NCI-H128 (cell line): ENCODE measurements around the gene SESTD1.
"Not testable (repeated sequence)": the region's sequence is repeated elsewhere in the genome, so short reads cannot be mapped to it uniquely, and the experiment has no call there.

Experiments
- DNase-seq: peaks from one replicate; lab custom pipeline; 2025; ENCODE audit not compliant: unreplicated experiment; lab: John Stamatoyannopoulos, UW

The SESTD1 gene

GRCh38 chr2:179239838-179240237 lies 24.8 kb downstream of the SESTD1 start:
- no peak for DNase-seq

GRCh38 chr2:179239195-179239594 lies 25.4 kb downstream of the SESTD1 start:
- DNase-seq = no peak

- no peak for DNase-seq
Measured at GRCh38 chr2:179238027-179238426, 26.6 kb downstream of the SESTD1 start.

DNA sequence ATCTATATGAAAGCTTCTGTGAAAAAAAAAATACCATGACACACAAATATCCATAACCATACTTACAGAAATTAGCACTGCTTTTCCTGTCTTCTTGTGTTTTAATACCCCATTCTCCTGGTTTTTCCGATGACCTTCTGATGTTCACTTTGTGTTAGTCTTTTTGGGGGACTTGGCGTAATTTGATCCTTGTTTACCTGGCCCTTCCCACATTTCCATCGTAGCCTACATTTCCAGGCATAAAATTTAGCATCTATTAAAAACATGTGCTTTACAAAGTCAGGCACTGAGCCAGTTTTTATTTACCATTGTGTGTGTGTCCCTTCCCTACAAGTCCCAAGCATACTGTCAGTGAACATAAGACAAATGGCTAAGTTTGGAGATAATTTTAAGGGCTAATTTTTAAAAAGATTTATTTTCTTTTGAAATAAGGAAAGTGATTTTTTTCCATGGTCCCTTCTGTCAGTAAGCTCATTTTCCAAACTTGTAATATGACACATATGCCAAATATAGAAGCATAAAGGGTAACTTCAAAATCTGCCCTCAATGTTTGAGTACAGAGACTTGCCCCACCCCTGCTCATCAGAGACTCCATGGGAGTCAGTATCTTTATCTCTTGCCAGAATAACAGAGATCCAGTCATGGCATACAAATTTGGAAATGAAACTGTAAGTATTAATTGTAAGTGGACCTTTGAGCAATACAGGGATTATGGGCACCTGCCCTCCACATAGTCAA lies 27.3 kb downstream of the SESTD1 start:
- DNase-seq = no peak

- DNase-seq = no peak
Measured at GRCh38 chr2:179235463-179236108, 29.0 kb downstream of the SESTD1 start.

- DNase-seq = no peak
Measured at GRCh38 chr2:179234658-179235240, 29.9 kb downstream of the SESTD1 start.

DNA sequence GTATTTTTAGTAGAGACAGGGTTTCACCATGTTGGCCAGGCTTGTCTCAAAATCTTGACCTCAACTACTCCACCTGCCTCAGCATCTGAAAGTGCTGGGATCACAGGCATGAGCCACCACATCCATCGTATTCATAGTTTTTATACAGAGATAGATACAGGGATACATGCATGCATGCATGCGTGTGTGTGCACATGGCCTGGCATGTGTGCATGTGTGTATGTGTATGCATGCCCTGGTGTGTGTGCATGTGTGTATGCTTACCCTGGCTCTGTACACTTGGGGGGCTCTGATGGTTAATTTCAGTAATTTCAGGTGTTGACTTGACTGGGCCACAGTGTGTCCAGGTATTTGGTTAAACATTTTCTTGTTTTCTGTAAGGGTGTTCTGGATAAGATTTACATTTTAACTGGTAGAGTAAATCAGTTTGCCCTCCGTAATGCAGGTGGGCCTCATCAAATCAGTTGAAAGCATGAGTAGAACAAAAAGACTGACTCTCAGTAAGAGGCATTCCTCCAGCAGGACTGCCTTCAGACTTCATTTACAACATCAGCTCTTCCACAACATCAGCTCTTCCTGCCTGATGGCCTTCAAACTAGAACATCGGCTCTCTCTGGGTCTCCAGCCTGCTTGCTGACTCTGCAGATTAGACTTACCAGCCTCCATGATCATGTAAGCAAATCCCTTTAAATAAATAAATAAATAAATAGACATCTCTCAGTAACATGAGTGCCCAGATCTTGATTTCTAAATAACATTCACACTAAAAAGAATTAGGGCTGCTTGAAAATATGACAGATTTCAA lies 30.8 kb downstream of the SESTD1 start:
- DNase-seq = no peak

DNA sequence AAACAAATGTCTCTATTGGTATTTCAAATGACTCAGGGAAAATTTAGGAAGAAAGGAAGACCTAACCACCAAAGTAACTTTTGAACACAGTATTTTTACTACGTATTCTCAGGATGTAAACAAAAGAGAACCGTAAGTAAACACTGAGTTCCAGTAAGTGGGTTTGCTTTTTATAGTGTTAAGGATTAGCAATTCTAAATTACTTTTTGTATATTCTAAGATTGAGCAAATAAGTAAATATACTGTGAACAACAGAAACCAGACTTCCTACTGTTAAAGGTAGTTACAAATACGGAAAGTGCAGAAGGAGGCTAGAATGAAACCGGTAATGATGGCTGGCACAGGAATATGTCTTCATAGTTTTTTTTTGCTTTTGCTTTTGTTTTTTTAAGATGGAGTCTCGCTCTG lies 31.5 kb downstream of the SESTD1 start:
- DNase-seq = no peak

DNA sequence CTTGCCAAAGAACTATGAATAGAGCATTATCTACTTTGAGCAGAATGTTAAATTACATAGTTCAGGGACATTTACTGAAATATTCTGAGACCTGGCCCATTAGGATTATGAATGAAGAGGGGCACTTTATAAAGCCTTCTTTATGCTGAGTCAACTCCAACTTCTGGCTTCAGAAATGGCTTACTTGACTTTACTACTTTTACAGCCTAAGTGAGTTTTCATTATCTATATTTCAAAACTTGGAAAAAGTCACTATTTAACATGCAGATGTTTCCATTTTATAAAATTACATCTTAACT lies 37.7 kb downstream of the SESTD1 start:
- no peak for DNase-seq

GRCh38 chr2:179226203-179226960 lies 38.2 kb downstream of the SESTD1 start:
- DNase-seq = no peak

DNA sequence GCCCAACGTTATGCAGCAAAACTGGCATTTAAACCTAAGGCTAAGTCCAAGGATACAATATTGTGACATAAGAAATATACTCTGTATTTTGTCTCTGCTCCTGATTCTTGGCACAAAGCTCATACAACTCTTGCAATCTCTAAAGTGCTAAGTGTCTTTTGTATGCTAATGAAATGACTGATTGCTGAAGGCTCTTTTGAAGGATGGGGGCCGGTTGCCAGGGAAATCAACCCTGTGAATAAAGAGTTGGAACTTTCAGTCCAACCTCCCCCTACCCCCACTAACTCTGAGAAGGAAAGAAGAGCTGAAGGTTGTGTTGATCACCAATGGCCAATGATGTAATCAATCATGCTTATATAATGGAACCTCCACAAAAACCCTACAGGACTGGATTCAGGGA lies 40.3 kb downstream of the SESTD1 start:
- no peak for DNase-seq

DNA sequence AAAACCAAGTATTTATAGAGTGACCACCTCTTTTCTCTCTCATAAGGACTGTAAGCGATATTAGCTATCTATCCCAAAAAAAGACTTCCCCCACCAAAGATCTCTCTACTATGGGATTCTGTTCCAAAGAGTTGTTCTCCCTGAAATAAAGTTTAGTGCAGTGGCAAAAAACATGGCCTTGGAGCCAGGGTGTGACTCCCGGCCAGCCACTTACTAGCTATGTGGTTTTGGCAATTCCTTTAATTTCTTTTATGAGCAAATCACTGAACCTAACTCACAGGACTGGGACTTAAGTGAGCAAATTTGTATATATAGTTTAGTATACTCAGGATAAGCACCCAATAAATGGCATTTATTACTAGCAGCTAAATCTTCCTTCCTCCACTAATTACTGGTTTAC lies 42.6 kb downstream of the SESTD1 start:
- no peak for DNase-seq

GRCh38 chr2:179218848-179219594 lies 45.6 kb downstream of the SESTD1 start:
- DNase-seq = peak; percentile 5

GRCh38 chr2:179214671-179215070 lies 50.0 kb downstream of the SESTD1 start:
- DNase-seq = not testable (repeated sequence)

DNA sequence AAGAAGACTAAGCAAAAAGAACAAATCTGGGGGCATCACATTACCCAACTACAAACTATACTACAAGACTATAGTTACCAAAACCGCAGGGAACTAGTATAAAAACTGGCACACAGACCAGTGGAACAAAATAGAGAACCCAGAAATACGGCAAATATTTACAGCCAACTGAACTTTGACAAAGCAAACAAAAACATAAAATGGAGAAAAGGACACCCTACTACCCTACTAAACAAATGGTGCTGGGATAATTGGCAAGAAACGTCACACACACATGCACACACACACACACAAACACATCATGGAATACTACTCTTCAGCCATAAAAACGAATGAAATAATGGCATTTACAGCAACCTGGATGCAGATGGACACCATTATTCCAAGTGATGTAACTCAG lies 53.3 kb downstream of the SESTD1 start:
- DNase-seq = no peak

DNA sequence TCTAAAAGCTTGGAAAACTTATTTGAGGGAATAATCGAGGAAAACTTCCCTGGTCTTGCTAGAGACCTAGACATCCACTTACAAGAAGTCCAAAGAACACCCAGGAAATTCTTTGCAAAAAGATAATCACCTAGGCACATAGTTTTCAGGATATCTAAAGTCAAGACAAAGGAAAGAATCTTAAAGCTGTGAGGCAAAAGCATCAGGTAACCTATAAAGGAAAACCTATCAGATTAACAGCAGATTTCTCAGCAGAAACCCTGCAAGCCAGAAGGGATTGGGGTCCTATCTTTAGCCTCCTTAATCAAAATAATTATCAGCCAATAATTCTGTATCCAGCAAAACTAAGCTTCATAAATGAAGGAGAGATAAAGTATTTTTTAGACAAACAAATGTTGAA lies 56.4 kb downstream of the SESTD1 start:
- DNase-seq = not testable (repeated sequence)

DNA sequence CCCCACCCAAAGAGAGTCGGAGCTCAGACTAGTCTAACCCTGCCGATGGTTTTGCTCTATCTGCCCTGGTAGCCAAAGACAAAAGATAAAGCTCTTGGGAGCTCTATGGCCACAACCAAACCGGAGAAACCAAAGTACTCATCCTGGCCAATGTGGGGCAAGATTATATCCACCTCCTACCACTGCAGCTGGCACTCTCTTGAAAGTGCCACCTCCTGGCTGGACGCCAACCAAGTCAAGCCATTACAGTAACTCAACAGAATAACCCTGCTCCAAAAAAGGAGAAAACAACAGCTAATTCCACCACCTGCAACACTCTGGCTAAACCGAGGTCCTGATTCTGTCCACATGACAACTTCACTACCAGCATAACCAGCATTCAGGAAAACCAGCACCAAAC lies 57.6 kb downstream of the SESTD1 start:
- no peak for DNase-seq

- DNase-seq = no peak
Measured at GRCh38 chr2:179201869-179202268, 62.8 kb downstream of the SESTD1 start.

DNA sequence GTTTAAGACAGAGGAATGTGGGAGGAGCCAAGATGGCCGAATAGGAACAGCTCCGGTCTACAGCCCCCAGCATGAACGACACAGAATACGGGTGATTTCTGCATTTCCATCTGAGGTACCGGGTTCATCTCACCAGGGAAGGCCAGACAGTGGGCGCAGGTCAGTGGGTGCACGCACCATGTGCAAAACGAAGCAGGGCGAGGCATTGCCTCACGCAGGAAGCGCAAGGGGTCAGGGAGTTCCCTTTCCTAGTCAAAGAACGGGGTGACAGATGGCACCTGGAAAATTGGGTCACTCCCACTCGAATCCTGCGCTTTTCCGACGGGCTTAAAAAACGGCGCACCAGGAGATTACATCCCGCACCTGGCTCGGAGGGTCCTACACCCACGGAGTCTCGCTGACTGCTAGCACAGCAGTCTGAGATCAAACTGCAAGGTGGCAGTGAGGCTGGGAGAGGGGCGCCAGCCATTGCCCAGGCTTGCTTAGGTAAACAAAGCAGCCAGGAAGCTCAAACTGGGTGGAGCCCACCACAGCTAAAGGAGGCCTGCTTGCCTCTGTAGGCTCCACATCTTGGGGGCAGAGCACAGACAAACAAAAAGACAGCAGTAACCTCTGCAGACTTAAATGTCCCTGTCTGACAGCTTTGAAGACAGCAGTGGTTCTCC lies 68.6 kb downstream of the SESTD1 start:
- DNase-seq = not testable (repeated sequence)

DNA sequence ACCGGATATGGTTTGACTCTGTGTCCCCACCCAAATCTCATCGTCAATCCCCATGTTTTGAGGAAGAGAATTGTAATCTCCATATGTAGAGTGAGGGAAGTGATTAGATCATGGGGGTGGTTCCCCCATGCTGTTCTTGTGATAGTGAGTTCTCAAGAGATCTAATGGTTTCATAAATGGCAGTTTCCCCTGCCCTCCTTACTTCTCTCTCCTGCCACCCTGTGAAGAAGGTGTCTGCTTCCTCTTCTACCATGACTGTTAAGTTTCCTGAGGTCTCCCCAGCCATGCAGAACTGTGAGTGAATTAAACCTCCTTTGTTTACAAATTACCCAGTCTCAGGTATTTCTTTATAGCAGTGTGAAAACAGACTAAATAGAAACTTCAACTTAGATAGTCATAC lies 69.5 kb downstream of the SESTD1 start:
- no peak for DNase-seq
